K562 (cell line): ENCODE results near the gene TMPRSS11D. TPM values are rescaled to one million over a fixed set of nuclear protein-coding genes. Genes with fewer than 3 reads are reported as not detected.

Experiments
- ATAC-seq: fragments of 200-7000 bp; cut with Tn5 transposase; 3 replicates; pipeline ENCODE4 v1.9.1; 2020; ENCODE audit warnings: moderate library complexity
- BruUV-seq: library from RNA; stranded (reverse); fragments of 400-500 nt; replicated peaks from 2 replicates; lab custom pipeline; 2021; lab: Mats Ljungman, UMichigan
- CTCF ChIA-PET: fragments of 300-600 bp; formaldehyde crosslinking; extraction: SDS; loops from one replicate; lab custom pipeline; 2021; ENCODE audit warnings: low intra/inter-chr PET ratio; lab: Yijun Ruan, JAX
- POLR2A ChIA-PET: fragments of 300-600, 350-650 bp; sonication (Branson Sonifier 250); formaldehyde crosslinking; extraction: SDS; loops from one replicate; lab custom pipeline; 2021; ENCODE audit warnings: antibody characterized with exemption, inconsistent platforms; lab: Yijun Ruan, JAX
- DNase-seq, 4 experiments: peaks; one replicate each; pipeline versions ENCODE4 v3.0.0 to v3.0.0-alpha.2; 2011 to 2018; ENCODE audit warnings: low spot score in 3 of 4, mixed read lengths in 3 of 4; ENCODE audit errors: extremely low read depth in 1 of 4
- FAIRE-seq: peaks from 2 replicates; lab custom pipeline; 2011; peaks lifted over from hg19 to GRCh38; lab: Jason Lieb, UNC
- H2AFZ ChIP-seq: 2 replicates; pipeline ENCODE4 v1.6.0; 2011; ENCODE audit warnings: low read depth, low read length, control low read depth, inconsistent platforms
- H3K27ac ChIP-seq: fragments of 200-600 bp; 3 replicates; pipeline ENCODE4 v1.8.0; 2011; ENCODE audit warnings: low read depth, mild to moderate bottlenecking, control low read depth, inconsistent platforms, low read length, moderate library complexity, mixed read lengths; ENCODE audit errors: extremely low read depth
- H3K27me3 ChIP-seq, 2 experiments: fragments of 300-600 bp in 1 of 2; 2 replicates in 1 of 2; 3 replicates in 1 of 2; pipeline versions ENCODE4 v1.6.0 to v1.8.0; 2011; ENCODE audit warnings: inconsistent platforms in 2 of 2, low read length in 2 of 2, mild to moderate bottlenecking in 1 of 2, mixed read lengths in 1 of 2, moderate library complexity in 1 of 2; ENCODE audit not compliant: control insufficient read depth in 2 of 2, insufficient read depth in 2 of 2
- H3K36me3 ChIP-seq: fragments of 300-600 bp; 3 replicates; pipeline ENCODE4 v1.8.0; 2011; ENCODE audit warnings: mild to moderate bottlenecking, low read length, inconsistent platforms; ENCODE audit not compliant: control insufficient read depth, insufficient read depth
- H3K4me1 ChIP-seq, 2 experiments: fragments of 200-600 bp in 1 of 2; replicated peaks in 1 of 2; 2 replicates in 1 of 2; 3 replicates in 1 of 2; pipeline versions ENCODE4 v1.5.1 to v1.8.0; 2011; ENCODE audit warnings: inconsistent platforms in 2 of 2, low read length in 2 of 2, mild to moderate bottlenecking in 1 of 2, mixed read lengths in 1 of 2, moderate library complexity in 1 of 2; ENCODE audit not compliant: control insufficient read depth in 2 of 2, insufficient read depth in 2 of 2
- H3K4me2 ChIP-seq: 2 replicates; pipeline ENCODE4 v1.6.1; 2011; ENCODE audit warnings: low read length, control low read depth, inconsistent platforms, mixed read lengths; ENCODE audit not compliant: insufficient read depth
- H3K4me3 ChIP-seq: fragments of 200-600 bp; sonication (generic), shearing (Covaris generic); 2 replicates; pipeline ENCODE4 v1.5.1; 2016; ENCODE audit warnings: control low read depth, inconsistent platforms
- H3K79me2 ChIP-seq: fragments of 200-600 bp; 3 replicates; pipeline ENCODE4 v1.8.0; 2011; ENCODE audit warnings: low read length, inconsistent platforms; ENCODE audit not compliant: control insufficient read depth, insufficient read depth
- H3K9ac ChIP-seq, 2 experiments: 2 replicates each; pipeline versions ENCODE4 v1.6.0 to v1.6.1; 2011; ENCODE audit warnings: low read depth in 2 of 2, low read length in 2 of 2, control low read depth in 1 of 2, inconsistent platforms in 1 of 2, mild to moderate bottlenecking in 1 of 2, mixed read lengths in 1 of 2; ENCODE audit not compliant: insufficient read depth in 1 of 2
- H3K9me1 ChIP-seq: one replicate; pipeline ENCODE4 v1.6.0; 2011; ENCODE audit warnings: inconsistent platforms, mild to moderate bottlenecking, low read length, moderate library complexity; ENCODE audit not compliant: control insufficient read depth, insufficient read depth
- H3K9me3 ChIP-seq: replicated peaks from 2 replicates; pipeline ENCODE4 v1.5.1; 2011; ENCODE audit warnings: low read depth, low read length, inconsistent platforms; ENCODE audit not compliant: control insufficient read depth, insufficient read depth
- H4K20me1 ChIP-seq: replicated peaks from 2 replicates; pipeline ENCODE4 v1.6.1; 2011; ENCODE audit warnings: low read length, inconsistent platforms, mixed read lengths; ENCODE audit not compliant: control insufficient read depth, insufficient read depth
- BCL6 ChIP-seq: fragments of 250-450 bp; sonication (Bioruptor Pico); IDR thresholded peaks from 2 replicates; pipeline ENCODE4 v1.4.0; 2020
- CBFA2T3 ChIP-seq: fragments of 450-650 bp; IDR thresholded peaks from 2 replicates; pipeline ENCODE4 v1.6.1; 2017
- ERF ChIP-seq: fragments of 450-650 bp; formaldehyde crosslinking; IDR thresholded peaks from 2 replicates; pipeline ENCODE4 v1.4.0; 2020; ENCODE audit warnings: mild to moderate bottlenecking, mixed read lengths
- EZH2 ChIP-seq: IDR thresholded peaks from 2 replicates; pipeline ENCODE4 v1.6.1; 2012; ENCODE audit warnings: low read depth, mild to moderate bottlenecking, inconsistent platforms, low read length, borderline replicate concordance
- JUNB ChIP-seq: fragments of 450-650 bp; formaldehyde crosslinking; conservative IDR thresholded peaks from 2 replicates; pipeline ENCODE4 v1.4.0; 2020; ENCODE audit warnings: mild to moderate bottlenecking
- MCM7 ChIP-seq, 2 experiments: fragments of 450-650 bp; IDR thresholded peaks; 2 replicates each; pipeline ENCODE4 v1.6.1; 2016 to 2018
- RAD21 ChIP-seq, 2 experiments: fragments of 250-450 bp in 1 of 2; fragments of 450-650 bp in 1 of 2; sonication (Bioruptor Pico) in 1 of 2; formaldehyde crosslinking in 1 of 2; IDR thresholded peaks in 1 of 2; conservative IDR thresholded peaks in 1 of 2; 2 replicates each; pipeline versions ENCODE4 v1.4.0 to v1.8.0; 2020 to 2022; ENCODE audit warnings: mild to moderate bottlenecking in 2 of 2, moderate library complexity in 1 of 2
- SMARCE1 ChIP-seq: fragments of 450-650 bp; IDR thresholded peaks from 2 replicates; pipeline ENCODE4 v1.7.1; 2016; ENCODE audit warnings: mild to moderate bottlenecking
- SNIP1 ChIP-seq: fragments of 450-650 bp; IDR thresholded peaks from 2 replicates; pipeline ENCODE4 v1.7.1; 2017; ENCODE audit warnings: low read depth, mild to moderate bottlenecking
- SPI1 ChIP-seq: IDR thresholded peaks from 2 replicates; pipeline ENCODE4 v1.6.1; 2011; ENCODE audit warnings: low read depth, low read length, control low read depth, borderline replicate concordance
- ZFP30 ChIP-seq: fragments of 250-450 bp; sonication (Bioruptor Pico); IDR thresholded peaks from 2 replicates; pipeline ENCODE4 v1.8.0; 2022; ENCODE audit warnings: moderate library complexity, mild to moderate bottlenecking, inconsistent platforms, borderline replicate concordance
- ZFX ChIP-seq: sonication (generic); formaldehyde crosslinking; IDR thresholded peaks from 2 replicates; pipeline ENCODE4 v1.8.0; 2022; ENCODE audit warnings: mild to moderate bottlenecking, missing genetic modification reagents, moderate library complexity
- ZNF431 ChIP-seq: sonication (generic); formaldehyde crosslinking; IDR thresholded peaks from 2 replicates; pipeline ENCODE4 v1.8.0; 2022; ENCODE audit warnings: mild to moderate bottlenecking, missing genetic modification reagents
- WGBS: fragments of 100-300 bp; shearing (Covaris generic); methylation state at CpG from one replicate; pipeline ENCODE4 v1.1.6; 2016; ENCODE audit warnings: low coverage, mixed read lengths; ENCODE audit not compliant: insufficient coverage; ENCODE audit errors: missing lambda C conversion rate; 5-methylcytosine and 5-hydroxymethylcytosine counted together
- in situ Hi-C: fragments of 300-500 bp; cut with MboI; formaldehyde crosslinking; loops from 4 replicates; pipeline ENCODE4 v1.15.0; 2018; ENCODE audit warnings: inconsistent platforms, mixed read lengths
- intact Hi-C: fragments of 100-400 bp; cut with micrococcal nuclease; formaldehyde crosslinking; loops from 2 replicates; pipeline ENCODE4 v1.14.2; 2022
- polyA plus RNA-seq, 8 experiments: library from polyadenylated mRNA; depleted of rRNA in 4 of 8; stranded (reverse) in 5 of 8; unstranded in 3 of 8; fragments of >200 nt; fragmentation: Nextera tagmentation in 2 of 8; fragmentation: Illumina TruSeq in 1 of 8; extraction: Ambion mirVana in 2 of 8; extraction: Trizol in 1 of 8; gene quantifications; 2 replicates each; pipeline versions ENCODE4 v1.2.1 to v1.2.3, GENCODE V29; 2011 to 2014; ENCODE audit warnings: inconsistent platforms in 1 of 8, missing spikeins in 1 of 8
- total RNA-seq, 7 experiments: library from RNA; depleted of rRNA in 6 of 7; stranded (reverse); fragments of >200 nt in 6 of 7; fragmentation: Illumina TruSeq in 2 of 7; extraction: Trizol in 2 of 7; gene quantifications; 2 replicates each; pipeline versions ENCODE4 v1.2.1 to v1.2.3, GENCODE V29; 2011 to 2021; ENCODE audit warnings: low replicate concordance in 1 of 7
- TF ChIP-seq, protein P1 (sequence below): fragments of 250-450 bp; sonication (Bioruptor Pico); IDR thresholded peaks from 2 replicates; pipeline ENCODE4 v1.9.0; 2021; ENCODE audit warnings: mild to moderate bottlenecking, inconsistent platforms
- TF ChIP-seq, protein P2 (sequence below): fragments of 450-650 bp; IDR thresholded peaks from one replicate; pipeline ENCODE4 v1.6.1; 2018; ENCODE audit warnings: mild to moderate bottlenecking, moderate library complexity; ENCODE audit not compliant: partially characterized antibody

The TMPRSS11D gene
- total and polyA plus RNA-seq, 9 of the 15 experiments (the other 6 are each of a cell fraction or from before 2014, with no cell fraction given) = not detected

DNA sequence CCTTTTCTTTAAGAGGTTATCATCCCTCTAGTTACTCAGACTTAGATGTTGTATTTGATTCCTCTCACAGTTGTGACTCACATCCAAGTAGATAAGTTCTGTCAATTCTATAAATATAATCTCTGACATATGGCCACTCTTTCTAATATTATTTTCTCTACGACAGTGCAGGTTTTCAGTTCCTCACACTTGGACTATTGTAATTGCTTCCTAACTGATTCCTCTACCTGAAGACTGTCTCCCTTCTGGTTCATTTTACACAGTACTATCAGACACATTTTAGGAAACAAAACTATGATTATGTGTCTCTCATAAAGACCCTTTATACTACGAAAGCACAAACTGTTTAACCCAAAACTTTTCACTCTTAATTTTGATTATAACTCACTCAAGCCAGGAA, 98.3 kb downstream of the TMPRSS11D start:
- Histone ChIP-seq H3K4me3 (no peak overlapping the region), H3K4me1 (no peaks in the 10 kb centered on the region), H3K27ac (no peak overlapping the region), H3K36me3 (no peaks in the 10 kb centered on the region), H3K27me3 (no peaks in the 10 kb centered on the region), H3K4me2 (no peak overlapping the region), H4K20me1 (no peaks in the 10 kb centered on the region), H3K9me1 (no peaks in the 10 kb centered on the region), H3K79me2 (no peaks in the 10 kb centered on the region), H3K9ac (no peak overlapping the region), H3K9me3 (no peaks in the 10 kb centered on the region), H2AFZ (no peak overlapping the region)
- DNase-seq = no peak
- intact Hi-C loops (no loop called here), in situ Hi-C loops (no loop called here)
- 18% methylated on average over 2 of the region's 2 CpGs for WGBS
- TF ChIP-seq JUNB (CRISPR knock-in tag) (no peak), SMARCE1 (no peak), BCL6 (CRISPR knock-in tag) (no peak), ZFP30 (CRISPR knock-in tag) (no peak), ERF (CRISPR knock-in tag) (no peak), CBFA2T3 (no peak), MCM7 (IDR thresholded peaks at IDR 0.05) (no peak), ZNF431 (CRISPR knock-in tag) (no peak), SNIP1 (no peak), EZH2 (no peak), SPI1 (no peak), ZFX (CRISPR knock-in tag) (no peak), RAD21 (CRISPR knock-in tag; conservative IDR thresholded peaks at IDR 0.05 in 1 of 2, IDR thresholded peaks at IDR 0.05 in 1 of 2) (no peak)
- TF ChIP-seq, protein P1, sequence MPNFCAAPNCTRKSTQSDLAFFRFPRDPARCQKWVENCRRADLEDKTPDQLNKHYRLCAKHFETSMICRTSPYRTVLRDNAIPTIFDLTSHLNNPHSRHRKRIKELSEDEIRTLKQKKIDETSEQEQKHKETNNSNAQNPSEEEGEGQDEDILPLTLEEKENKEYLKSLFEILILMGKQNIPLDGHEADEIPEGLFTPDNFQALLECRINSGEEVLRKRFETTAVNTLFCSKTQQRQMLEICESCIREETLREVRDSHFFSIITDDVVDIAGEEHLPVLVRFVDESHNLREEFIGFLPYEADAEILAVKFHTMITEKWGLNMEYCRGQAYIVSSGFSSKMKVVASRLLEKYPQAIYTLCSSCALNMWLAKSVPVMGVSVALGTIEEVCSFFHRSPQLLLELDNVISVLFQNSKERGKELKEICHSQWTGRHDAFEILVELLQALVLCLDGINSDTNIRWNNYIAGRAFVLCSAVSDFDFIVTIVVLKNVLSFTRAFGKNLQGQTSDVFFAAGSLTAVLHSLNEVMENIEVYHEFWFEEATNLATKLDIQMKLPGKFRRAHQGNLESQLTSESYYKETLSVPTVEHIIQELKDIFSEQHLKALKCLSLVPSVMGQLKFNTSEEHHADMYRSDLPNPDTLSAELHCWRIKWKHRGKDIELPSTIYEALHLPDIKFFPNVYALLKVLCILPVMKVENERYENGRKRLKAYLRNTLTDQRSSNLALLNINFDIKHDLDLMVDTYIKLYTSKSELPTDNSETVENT (CRISPR knock-in tag) = no peak
- TF ChIP-seq, protein P2, sequence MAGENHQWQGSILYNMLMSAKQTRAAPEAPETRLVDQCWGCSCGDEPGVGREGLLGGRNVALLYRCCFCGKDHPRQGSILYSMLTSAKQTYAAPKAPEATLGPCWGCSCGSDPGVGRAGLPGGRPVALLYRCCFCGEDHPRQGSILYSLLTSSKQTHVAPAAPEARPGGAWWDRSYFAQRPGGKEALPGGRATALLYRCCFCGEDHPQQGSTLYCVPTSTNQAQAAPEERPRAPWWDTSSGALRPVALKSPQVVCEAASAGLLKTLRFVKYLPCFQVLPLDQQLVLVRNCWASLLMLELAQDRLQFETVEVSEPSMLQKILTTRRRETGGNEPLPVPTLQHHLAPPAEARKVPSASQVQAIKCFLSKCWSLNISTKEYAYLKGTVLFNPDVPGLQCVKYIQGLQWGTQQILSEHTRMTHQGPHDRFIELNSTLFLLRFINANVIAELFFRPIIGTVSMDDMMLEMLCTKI = no peak
- FAIRE-seq = no peak
- ChIA-PET CTCF (no interaction called here), POLR2A (no interaction called here)
- ATAC-seq = no peak
- no TSS peak for BruUV-seq
